ENCODE measurements around the gene TM4SF5.

TM4SF5 gene

DNA sequence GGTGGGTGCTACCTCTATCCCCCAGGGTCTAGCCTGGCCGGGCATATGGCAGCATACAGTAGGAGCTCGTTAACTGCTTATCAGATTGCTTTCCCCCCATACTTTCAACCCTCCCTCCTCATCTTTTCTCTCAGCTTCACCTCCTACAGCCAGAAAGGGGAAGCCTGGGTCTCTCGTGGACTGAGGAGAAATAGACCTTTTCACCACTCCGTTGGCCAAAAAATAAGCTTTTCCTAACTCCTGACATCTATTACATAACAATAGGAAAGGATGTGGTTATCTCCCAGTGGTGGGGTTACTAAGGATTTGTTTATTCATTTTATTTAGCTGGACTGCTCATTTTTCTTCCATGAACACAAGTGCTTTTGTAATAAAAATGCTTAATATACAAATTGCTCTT is 23.0 kb upstream of the TM4SF5 start:
- no peak for FAIRE-seq

DNA sequence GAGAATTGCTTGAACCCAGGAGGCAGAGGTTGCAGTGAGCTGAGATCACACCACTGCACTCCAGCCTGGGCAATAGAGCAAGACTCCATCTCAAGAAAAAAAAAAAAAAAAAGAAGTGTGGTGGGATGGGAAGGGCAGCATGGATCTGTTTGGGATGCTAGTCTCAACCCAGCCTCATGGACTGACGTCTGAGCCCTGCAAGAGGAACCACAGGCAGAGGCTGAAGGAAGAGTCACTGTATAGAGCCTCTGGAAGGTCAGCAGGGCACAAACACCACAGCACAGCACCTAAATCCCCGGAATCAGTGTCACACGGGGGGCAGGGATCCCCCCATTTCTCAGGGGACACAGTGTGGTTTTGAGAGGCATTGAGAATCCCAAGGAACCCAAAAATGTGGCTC is 21.1 kb upstream of the TM4SF5 start:
- FAIRE-seq = no peak

DNA sequence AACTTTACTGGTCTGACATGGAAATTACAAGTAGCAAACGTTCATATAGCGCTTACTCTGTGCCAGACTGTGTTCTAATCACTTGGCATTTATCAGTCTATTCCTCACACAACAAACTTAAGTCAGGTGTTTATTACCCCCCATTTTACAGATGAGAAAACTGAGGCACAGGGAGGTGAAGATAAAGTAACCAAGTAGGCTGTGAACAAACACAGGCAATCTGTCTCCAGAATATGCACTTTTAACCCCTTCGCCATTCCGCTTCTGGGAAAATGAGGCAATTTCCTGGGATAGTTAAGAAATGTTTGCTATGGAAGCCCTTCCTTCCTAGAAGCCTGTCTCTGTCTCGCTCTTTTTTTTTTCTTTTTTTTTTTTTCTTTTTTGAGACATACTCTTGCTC is 19.8 kb upstream of the TM4SF5 start:
- FAIRE-seq = no peak

DNA sequence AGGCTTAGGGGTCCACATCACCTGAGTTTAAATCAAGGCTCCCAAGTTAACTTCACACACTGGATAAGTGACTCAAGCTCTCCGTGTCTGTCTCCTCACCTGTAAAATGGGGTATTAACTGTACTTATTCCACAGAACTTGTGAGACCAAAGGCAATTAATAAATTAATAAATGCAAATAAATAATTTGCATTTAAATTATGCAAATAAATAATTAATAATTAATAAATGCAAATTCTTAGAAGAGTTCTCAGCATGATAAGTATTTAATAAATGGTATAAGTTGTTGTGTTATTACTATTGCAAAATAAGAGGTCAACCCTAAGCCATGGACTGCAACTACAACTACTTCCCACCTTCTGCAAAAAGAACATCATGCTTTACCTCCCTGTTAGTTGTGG is 18.3 kb upstream of the TM4SF5 start:
- no peak for FAIRE-seq

DNA sequence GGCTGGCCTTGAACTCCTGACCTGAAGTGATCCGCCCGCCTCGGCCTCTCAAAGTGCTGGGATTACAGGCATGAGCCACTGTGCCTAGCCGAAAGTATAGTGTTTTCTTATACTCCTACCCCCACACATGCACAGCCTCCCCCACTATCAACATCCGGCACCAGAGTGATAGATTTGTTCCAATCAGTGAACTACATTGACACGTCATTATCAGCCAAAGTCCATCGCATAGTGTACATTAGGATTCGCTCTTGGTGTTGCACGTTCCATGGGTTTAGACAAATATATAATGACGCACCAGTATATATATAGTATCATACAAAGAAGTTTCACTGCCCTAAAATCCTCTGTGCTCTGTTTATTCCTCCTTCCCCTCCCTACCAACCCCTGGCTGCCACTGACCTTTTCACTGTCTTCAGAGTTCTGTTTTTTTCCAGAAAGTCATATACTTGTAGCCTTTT is 11.9 kb upstream of the TM4SF5 start:
- no peak for FAIRE-seq

DNA sequence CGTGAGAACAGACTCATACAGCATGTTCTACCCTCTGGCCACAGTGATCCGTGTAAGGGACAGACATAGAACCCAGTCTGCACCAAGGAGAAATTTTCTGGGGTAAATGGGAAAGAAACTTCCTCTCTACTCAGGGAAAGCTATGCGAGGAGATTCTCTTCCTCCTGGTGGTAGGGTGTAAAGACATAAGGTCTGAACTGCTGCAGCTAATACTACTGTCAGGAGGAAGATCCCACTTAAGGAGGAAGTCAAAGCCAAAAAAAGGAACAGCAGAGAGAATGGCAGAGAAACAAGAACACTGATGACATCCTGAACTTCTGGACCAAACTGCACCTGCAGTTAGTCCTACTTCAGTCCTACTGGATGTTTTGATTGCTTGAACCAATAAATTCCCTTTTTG is 7.1 kb upstream of the TM4SF5 start:
- no peak for FAIRE-seq

DNA sequence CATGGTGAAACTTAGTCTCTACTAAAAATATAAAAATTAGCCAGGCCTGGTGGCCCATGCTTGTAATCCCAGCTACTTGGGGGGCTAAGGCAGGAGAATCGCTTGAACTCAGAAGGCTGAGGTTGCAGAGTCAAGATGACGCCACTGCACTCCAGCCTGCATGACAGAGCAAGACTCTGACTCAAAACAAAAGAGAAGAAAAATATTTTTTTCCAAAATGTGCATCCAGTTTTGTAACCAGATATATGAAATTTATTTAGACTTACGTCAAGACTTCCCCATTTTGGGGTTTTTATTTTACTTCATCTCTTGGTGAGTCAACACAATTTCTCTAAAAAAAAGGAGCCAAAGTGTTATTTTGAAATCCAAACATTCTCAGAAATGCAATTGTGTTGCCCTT is 5.5 kb upstream of the TM4SF5 start:
- FAIRE-seq = no peak

DNA sequence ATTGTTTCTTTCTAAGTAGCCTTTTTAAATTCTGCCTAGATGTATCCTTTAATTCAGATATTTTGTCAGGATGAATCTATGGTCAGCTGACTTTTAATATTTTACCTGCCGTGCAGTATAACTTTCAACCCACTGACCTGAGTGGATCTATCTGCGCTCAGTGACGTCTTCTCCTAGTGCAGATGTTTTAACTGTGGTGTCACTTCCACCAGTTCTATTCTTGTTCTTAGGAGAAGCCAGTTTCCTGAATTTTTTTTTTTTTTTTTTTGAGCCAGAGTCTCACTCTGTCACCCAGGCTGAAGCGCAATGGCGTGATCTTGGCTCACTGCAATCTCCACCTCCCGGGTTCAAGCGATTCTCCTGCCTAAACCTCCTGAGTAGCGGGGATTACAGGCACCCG is 5.0 kb upstream of the TM4SF5 start:
- FAIRE-seq = no peak

DNA sequence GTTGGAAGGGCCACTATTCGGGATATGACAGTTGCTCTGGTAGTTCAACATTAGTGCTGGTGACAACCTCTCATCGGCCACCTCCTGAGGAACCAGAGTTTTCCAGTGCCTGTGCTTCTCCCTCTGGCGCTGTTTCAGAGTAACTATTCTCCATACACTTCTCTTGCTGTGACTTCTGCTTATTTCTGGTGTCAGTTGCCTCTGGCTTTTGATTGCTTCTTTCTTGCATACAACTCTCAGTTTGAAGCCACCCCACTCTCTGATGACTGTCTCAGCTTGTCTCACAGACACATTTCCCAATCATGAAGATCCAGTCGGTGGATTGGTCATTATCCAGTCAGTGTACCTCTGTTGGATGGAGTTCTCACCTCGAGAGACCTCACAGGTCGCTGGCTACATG is 3.4 kb upstream of the TM4SF5 start:
- FAIRE-seq = no peak

DNA sequence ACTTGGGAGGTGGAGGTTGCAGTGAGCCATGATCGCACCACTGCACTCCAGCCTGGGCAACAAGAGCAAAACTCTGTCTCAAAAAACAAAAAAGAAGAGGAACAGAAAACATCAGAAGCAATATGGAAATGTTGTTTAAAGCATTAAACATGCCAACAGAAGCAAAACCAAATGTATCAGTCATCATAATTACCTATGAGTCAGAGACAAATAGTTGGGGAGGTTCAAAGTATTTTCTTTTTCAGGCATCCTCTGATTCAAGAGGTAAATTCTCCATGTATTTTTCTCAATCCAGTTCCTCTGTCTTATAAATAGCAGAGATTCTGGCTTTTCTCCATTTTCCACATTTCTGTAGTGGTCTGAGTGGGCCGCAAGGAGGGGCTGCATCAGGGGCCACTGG is 2.1 kb upstream of the TM4SF5 start:
- FAIRE-seq = no peak

DNA sequence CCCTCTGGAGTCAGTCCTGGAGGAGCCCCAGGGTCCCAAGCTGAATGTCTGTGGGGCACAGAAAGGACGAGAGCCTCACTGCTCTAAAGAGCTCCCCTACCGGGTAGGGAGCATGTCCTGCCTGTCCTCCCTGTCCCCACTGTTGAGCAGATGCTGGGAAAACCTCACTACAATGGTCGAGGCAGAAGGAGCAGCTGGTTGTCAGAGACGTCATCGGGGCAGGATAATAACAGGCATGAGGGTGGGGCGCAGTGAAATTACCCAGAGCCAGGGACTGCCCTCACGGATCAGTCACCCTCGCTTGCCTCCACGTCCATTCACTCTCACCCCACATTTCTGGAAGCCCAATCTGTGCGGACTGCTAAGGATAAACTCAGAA is 538 bp downstream of the TM4SF5 start:
- FAIRE-seq = no peak

DNA sequence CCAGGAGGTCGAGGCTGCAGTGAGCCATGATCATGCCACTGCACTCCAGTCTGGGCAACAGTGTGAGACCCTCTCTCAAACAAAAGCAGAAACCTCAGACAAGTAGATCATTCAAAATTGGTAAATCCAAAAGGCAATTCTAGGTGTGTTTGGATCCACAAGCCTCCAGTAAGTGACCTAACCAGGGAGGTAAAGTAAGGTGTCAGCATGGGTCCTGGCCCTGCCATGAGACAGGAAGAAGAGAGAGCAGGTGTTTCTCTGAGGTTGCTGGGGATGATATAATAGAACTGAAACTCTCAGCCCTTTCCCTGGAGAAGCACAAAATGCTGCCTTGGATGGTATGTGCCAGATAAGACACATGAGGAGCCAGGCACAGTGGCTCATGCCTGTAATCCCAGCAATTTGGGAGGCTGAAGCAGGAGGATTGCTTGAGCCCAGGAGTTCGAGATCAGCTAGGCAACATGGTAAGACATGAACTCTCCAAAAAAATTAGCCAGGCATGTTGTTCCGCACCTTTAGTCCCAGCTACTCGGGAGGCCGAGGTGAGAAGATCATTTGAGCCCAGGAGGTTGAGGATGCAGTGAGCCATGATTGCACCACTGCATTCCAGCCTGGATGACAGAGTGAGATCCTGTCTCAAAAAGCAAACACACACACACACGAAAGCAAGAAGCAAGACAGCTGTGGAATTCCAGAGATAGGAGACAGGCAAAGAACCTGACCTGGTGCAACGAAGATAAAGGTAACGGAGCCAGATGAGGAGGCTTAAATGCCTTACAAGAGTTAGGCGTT is 6.5 kb downstream of the TM4SF5 start:
- no peak for FAIRE-seq

DNA sequence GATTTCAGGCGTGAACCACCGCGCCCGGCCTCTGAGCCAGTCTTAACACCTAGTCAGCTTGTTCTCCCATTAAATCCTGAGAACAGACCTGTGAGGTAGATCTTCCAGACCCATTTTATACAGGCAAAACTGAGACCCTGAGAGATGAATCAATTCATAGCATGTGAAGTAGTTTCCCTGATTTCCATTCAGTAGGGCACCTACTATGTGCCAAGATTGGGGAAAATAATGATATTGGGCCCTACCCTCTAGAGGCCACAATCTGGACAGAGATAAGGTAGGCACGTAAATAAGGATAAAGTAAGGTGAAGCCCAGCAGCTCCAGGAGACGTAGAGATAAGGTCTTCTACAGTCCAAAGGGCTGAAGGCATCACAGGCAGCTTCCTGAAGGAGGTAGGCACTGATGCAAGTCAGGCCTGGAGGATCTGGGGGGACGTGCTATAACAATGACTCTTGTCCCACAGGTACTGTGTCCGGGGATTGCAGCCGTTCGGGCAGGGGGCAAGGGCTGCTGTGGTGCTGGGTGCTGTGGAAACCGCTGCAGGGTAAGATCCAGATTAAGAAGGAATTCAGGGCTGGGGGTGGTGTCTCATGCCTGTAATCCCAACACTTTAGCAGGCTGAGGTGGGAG is 8.8 kb downstream of the TM4SF5 start:
- FAIRE-seq = no peak

DNA sequence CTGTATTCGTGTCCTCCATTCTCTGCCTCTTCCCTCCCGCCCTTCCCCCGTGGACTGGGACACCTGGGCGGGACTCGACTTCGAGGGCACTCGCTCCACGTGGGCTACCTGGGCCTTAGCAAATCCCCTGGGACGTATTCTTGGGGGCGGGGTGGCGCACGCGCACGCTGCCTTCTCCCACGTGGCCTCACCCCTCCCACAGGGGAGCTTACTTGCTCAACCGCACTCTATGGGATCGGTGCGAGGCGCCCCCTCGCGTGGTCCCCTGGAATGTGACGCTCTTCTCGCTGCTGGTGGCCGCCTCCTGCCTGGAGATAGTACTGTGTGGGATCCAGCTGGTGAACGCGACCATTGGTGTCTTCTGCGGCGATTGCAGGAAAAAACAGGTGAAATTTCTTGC is 11.0 kb downstream of the TM4SF5 start:
- FAIRE-seq = no peak

DNA sequence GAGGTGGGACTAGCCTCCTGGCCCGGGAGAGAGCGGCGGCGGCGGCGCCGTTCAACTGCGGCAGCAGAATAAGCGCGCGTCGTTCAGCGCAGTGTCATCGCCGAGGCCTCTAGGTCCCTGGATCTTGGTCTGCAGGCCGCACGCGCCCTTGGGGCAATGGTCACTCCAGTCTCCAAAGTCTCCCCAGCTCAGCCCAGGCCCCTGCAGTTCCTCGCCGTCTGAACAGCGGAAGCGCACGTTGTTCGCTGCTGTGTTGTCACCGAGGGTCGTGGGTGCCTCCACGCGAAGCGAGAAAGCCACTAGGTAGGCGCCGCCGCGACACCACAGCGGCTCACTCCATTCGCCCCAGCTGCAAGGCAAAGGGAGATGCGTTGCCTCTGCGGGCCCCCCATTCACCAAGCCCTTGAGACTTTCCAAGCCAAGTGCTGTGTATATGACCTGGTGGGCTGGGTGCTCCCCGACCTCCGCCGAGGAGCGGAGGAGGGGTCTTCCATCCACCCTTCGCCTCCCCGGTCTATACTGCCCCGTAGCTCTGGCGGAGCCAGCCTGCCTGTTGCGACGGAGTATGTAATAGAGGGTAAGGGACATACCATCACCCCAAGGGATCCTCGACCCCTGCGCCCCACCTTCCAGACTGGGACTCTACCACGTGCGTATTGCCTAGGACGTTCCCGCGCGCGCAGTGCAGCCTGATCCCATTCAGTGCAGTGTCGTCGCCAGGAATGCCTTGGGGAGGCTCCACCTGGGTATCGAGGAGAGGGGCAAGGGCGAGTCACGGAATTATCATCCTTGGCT is 13.8 kb downstream of the TM4SF5 start:
- no peak for FAIRE-seq

DNA sequence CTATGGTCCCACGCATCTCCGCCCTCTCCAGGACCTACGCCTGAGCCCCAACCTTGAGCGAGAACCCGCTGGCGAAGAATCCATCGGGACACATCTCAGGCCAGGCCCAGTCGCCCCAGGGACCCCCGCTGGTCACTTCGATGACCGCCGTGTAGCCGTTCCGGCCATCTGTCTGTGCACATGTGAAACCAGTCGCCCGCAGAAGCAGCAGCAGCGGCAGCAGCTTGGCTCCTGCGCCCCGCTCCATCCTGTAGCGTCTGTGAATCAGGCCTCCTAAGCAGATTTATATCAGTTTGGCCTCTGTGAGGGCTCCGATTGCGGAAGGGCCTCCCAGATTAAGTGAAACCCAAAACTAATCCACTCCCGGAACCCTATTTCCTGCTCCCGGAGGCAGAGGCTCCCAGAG is 14.4 kb downstream of the TM4SF5 start, which contains the start of gene VMO1:
Gene VMO1 (minus strand): TSS at position 259 of the 406 bp plus-strand sequence. CDS start 12 bp downstream, at position 247.
- no peak for FAIRE-seq

DNA sequence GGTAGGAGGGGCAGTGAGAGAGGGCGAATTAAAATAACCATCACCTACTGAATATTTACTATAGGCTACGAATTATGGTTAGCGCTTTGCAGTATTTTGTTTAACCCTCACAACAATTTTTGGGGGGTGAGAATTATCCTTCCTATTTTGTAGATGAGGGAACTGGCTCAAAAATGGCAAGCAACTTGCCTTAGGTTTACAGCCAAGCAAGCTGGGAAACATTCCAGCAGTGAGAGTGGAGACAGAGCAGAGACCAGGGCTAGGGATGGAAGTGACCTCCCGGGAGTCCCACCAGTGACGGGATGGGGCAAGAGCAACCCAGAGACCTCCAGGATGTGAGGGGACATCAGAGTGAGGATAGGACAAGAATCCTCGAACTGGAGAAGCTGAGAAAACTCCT is 14.8 kb downstream of the TM4SF5 start:
- no peak for FAIRE-seq

DNA sequence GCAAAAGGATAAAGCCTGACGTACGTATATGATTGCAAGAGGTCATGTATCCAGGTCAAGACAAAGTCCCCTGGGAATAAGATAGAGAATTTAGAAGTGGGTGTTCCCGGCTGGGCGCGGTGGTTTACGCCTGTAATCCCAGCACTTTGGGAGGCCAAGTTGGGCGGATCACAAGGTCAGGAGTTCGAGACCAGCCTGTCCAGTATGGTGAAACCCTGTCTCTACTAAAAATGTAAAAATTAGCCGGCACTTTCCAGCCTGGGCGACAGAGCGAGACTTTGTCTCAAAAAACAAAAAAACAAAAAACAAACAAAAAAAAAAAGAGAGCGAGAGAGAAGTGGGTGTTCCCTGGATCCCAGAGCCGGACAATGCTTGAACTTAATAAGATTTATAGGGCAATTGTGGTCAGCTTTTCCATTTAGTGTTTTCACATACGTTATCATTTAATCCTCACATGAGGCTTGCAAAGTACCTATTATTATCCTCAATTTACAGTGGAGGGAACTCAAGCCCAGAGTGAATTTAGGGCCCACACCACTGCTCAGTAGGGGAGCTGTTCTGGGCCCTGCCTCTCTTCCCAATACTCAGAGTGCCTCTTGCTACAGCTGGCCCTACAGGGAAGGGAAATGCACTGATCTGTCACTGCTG is 16.6 kb downstream of the TM4SF5 start:
- no peak for FAIRE-seq

DNA sequence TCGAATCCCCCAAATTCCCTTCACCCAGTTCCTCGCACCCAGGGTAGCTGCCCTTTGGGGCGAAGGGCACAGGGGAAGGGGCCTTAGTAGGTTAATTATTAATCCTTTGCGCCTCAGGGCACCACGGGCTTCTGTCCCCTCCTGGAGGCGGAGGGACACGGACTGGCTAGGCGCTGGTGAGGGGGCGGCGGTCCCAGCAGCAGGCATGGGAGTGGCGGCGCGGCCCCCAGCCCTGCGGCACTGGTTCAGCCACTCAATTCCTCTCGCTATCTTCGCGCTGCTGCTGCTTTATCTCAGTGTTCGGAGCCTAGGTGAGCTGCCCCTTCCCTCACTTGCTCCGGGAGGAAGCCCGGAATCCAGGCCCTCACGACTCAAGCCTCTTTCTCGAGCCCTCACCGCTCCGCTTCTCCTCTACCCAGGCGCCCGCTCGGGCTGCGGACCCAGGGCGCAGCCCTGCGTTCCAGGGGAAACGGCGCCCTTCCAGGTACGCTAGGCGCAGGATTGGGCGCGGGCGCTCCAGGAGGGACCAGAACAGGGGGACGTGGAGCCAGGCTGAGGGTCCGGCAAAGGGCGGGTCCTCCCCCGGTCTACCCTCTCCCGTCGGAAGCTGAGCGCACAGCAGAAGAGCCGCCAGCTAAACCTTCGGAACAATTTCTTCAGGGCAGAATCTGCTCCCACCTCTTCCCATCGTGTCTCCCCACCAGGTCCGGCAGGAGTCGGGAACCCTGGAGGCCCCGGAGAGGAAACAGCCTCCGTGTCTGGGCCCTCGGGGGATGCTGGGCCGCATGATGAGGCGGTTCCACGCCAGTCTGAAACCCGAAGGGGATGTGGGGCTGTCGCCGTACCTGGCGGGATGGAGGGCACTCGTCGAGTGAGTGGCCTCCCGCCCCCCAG is 17.4 kb downstream of the TM4SF5 start, which contains the start of gene GLTPD2:
Gene GLTPD2 (plus strand): TSS at position 158 of the 894 bp plus-strand sequence. CDS start 48 bp downstream, at position 206.
- FAIRE-seq = no peak

DNA sequence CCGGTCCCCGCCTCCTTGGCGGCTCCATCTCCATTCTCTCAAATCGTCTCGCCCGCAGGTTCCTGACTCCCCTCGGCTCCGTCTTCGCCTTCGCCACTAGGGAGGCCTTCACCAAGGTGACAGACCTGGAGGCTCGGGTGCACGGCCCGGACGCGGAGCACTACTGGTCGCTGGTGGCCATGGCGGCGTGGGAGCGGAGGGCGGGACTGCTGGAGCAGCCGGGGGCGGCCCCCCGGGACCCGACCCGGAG is 17.9 kb downstream of the TM4SF5 start:
- FAIRE-seq = no peak

DNA sequence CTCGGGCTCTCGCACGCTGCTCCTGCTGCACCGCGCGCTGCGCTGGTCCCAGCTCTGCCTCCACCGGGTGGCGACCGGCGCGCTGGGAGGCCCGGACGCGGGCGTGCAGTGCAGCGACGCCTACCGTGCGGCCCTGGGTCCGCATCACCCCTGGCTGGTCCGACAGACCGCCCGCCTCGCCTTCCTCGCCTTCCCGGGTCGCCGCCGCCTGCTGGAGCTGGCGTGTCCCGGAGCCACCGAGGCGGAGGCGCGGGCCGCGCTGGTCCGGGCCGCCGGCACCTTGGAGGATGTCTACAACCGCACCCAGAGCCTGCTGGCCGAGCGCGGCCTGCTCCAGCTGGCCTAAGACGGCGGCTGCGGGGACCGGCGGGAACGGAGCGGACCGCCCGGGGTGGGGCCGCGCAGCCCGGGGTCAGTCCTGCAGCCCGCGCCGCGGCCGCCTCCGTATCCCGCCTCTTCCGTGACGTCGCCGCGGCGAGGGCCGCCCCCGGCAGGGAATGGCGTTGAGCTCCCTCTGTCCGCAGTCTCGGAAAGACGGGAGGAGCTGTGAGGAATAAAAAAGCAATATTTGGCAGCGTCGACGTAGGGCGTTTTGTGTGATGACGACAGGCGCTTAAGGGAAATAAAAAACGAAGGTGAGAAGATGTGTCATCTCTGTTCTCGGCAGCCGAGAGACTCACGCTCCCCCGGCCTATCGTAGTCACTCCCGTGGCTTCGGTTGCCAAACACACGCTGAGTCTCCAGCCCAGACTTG is 18.4 kb downstream of the TM4SF5 start:
- no peak for FAIRE-seq

DNA sequence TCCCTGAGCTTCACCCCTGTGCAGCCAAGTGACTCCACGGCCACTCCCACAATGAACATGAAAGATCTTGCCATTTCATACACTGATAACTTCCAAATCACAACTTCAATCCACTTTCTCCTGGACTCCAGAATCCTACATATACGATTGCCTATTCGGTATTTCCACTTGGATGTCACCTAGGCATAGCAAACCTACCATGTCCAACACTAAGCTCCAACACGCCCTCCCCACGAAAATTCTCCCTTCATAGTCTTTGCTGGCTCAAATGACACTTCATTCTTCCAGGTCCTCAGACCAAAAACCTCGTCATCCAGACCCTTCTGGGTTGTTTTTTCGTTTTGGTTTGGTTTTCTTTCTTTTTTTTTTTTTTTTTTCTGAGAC is 19.0 kb downstream of the TM4SF5 start:
- FAIRE-seq = no peak
